Endothelial cell (in vitro differentiated cells): ENCODE measurements around the gene GPI. TPM values are rescaled to one million over a fixed set of nuclear protein-coding genes. Genes with fewer than 3 reads are reported as not detected.

ENCODE experiments used
- DNase-seq: peaks from one replicate; pipeline ENCODE4 v3.0.0; 2021; ENCODE audit warnings: low spot score
- H3K27ac Mint-ChIP-seq: one replicate; pipeline ENCODE4 v1.8.0; 2021; ENCODE audit warnings: mixed read lengths, inconsistent platforms; ENCODE audit not compliant: unreplicated experiment
- H3K27me3 Mint-ChIP-seq: one replicate; pipeline ENCODE4 v1.8.0; 2021; ENCODE audit warnings: mild to moderate bottlenecking, moderate library complexity, mixed read lengths, inconsistent platforms; ENCODE audit not compliant: unreplicated experiment
- H3K36me3 Mint-ChIP-seq: one replicate; pipeline ENCODE4 v1.8.0; 2021; ENCODE audit warnings: mild to moderate bottlenecking, low read depth, mixed read lengths, inconsistent platforms; ENCODE audit not compliant: unreplicated experiment
- H3K4me1 Mint-ChIP-seq: one replicate; pipeline ENCODE4 v1.8.0; 2021; ENCODE audit warnings: mild to moderate bottlenecking, mixed read lengths, inconsistent platforms; ENCODE audit not compliant: unreplicated experiment
- H3K4me3 Mint-ChIP-seq: one replicate; pipeline ENCODE4 v1.8.0; 2021; ENCODE audit warnings: mild to moderate bottlenecking, mixed read lengths, inconsistent platforms; ENCODE audit not compliant: unreplicated experiment
- H3K9me3 Mint-ChIP-seq: one replicate; pipeline ENCODE4 v1.8.0; 2021; ENCODE audit warnings: mixed read lengths, inconsistent platforms; ENCODE audit not compliant: unreplicated experiment
- total RNA-seq: library from RNA; stranded (reverse); fragmentation: NEBNext Ultra II Directional; extraction: Animal tissue kit (Norgen Biotek cat#: 25700); gene quantifications from one replicate; pipeline ENCODE4 v1.2.1, GENCODE V29; 2021; ENCODE audit not compliant: unreplicated experiment
- TF ChIP-seq, protein P1 (sequence below): fragments of 200-600 bp; sonication (generic); IDR thresholded peaks from one replicate; pipeline ENCODE4 v1.5.0; 2021; ENCODE audit warnings: antibody characterized with exemption; ENCODE audit not compliant: unreplicated experiment

Gene GPI
- total RNA-seq, 1 donor from 2014 or later = 133 TPM

DNA sequence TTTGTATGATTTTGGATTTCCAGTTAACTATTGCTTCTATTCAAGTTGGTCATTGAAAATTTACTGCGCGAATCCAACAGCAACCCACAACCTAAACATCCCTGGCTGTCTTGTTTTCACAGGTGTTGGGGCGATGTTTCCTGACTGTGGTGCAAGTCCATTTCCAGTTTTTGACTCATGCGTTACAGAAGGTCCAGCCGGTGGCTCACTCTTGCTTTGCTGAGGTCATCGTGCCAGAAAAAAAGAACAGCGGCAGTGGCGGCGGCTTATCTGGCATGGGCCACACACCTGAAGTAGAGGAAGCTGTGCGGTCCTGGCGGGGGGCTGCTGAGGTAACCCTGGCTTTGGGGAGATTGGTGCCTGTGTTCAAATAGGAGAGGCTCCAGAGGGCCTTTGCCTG is 45.2 kb upstream of the GPI start:
- H3K36me3 Mint-ChIP-seq = peaks cover 27% of the 10 kb centered on the region
- no peak overlapping the region for H3K4me3 Mint-ChIP-seq
- no peaks in the 10 kb centered on the region for H3K9me3 Mint-ChIP-seq
- TF ChIP-seq, protein P1, sequence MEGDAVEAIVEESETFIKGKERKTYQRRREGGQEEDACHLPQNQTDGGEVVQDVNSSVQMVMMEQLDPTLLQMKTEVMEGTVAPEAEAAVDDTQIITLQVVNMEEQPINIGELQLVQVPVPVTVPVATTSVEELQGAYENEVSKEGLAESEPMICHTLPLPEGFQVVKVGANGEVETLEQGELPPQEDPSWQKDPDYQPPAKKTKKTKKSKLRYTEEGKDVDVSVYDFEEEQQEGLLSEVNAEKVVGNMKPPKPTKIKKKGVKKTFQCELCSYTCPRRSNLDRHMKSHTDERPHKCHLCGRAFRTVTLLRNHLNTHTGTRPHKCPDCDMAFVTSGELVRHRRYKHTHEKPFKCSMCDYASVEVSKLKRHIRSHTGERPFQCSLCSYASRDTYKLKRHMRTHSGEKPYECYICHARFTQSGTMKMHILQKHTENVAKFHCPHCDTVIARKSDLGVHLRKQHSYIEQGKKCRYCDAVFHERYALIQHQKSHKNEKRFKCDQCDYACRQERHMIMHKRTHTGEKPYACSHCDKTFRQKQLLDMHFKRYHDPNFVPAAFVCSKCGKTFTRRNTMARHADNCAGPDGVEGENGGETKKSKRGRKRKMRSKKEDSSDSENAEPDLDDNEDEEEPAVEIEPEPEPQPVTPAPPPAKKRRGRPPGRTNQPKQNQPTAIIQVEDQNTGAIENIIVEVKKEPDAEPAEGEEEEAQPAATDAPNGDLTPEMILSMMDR = no peak
- H3K4me1 Mint-ChIP-seq = peaks cover 40% of the 10 kb centered on the region
- peak overlapping the region; percentile 95 for H3K27ac Mint-ChIP-seq
- peaks cover 3% of the 10 kb centered on the region for H3K27me3 Mint-ChIP-seq
- DNase-seq = no peak

DNA sequence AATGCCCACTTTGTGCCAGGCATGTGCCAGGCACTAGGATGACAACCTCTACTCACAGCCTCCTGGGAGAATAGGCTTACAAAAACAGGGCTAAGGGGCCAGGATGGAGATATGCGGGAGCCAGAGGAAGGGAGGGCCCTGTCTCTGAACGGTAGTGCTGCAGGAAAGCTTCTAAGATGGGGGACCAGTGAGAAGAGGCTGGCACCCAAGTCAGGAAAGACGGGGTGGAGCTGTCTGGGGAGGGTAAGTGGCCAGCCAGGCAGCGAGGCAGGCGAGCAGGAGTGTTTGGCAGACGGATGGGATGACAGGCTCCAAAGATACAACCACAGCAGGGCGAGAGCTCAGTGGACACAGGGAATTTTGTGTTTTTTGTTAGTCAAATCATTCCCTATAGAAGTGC is 44.7 kb upstream of the GPI start:
- no peak overlapping the region for H3K4me3 Mint-ChIP-seq
- peaks cover 40% of the 10 kb centered on the region for H3K4me1 Mint-ChIP-seq
- no peaks in the 10 kb centered on the region for H3K9me3 Mint-ChIP-seq
- peaks cover 3% of the 10 kb centered on the region for H3K27me3 Mint-ChIP-seq
- TF ChIP-seq, protein P1 = no peak
- peak overlapping the region; percentile 95 for H3K27ac Mint-ChIP-seq
- H3K36me3 Mint-ChIP-seq = peaks cover 32% of the 10 kb centered on the region
- no peak for DNase-seq

DNA sequence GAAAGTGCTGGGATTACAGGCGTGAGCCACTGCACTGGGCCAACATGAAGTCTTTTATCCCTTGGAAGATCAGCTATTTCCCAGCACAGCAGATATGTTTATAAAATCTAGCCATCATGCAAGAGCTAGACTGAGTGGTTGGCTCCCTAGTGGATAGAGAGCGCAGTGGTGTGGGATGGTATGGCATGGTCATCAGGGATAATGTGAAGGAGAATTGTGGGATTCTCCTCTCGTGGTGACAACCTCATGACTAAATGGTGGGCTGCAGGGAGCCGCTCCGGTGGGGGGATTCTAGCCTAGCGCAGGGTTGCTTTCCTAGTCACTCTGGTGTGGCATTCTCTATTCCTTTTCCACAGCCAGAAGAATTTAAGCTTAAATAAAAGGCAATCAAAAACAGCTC is 43.3 kb upstream of the GPI start:
- DNase-seq = no peak
- H3K27ac Mint-ChIP-seq = no peak overlapping the region
- no peaks in the 10 kb centered on the region for H3K27me3 Mint-ChIP-seq
- H3K4me1 Mint-ChIP-seq = peaks cover 34% of the 10 kb centered on the region
- no peaks in the 10 kb centered on the region for H3K9me3 Mint-ChIP-seq
- TF ChIP-seq, protein P1 = no peak
- no peak overlapping the region for H3K4me3 Mint-ChIP-seq
- H3K36me3 Mint-ChIP-seq = peaks cover 45% of the 10 kb centered on the region

DNA sequence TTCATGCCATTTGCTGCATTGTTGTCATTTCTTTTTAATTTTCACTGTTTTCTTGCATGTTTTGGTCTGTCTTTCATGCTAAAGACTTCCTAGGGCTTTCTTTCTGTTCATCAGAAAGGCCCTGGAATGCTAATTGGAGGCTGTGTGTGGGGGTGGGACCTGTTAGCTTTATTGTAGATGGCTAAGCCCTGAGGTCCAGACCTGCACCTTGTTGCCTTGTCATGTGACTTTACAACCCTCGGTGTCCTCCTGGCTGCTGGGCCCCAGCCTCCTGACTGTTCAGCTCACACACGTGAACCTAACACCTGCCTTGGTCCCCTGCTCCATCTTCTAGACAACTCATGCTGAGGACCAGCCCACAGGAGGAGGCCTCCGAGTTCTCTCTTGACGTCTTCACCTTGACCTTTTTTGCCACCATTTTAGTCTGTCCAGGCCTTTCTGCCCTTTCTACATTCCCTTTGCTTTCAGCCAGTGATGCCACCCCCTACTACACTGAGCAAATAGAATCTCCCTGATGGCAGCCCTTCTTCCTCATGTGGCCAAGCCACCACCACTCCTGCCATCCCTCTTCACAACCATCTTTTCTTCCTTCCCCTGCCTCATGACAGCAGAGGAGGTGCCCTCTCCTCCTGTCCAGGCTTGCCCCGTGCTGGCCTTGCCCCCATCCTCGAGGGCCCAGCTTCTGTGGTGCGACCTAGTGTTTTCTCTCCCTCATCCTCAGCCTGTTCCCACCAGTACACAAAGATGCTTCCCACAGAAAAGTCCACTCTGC is 41.4 kb upstream of the GPI start:
- Mint-ChIP-seq H3K36me3 (peaks cover 52% of the 10 kb centered on the region), H3K4me3 (peak overlapping the region; percentile 16), H3K27me3 (no peaks in the 10 kb centered on the region), H3K4me1 (peaks cover 19% of the 10 kb centered on the region), H3K9me3 (no peaks in the 10 kb centered on the region), H3K27ac (no peak overlapping the region)
- TF ChIP-seq, protein P1 = no peak
- no peak for DNase-seq

DNA sequence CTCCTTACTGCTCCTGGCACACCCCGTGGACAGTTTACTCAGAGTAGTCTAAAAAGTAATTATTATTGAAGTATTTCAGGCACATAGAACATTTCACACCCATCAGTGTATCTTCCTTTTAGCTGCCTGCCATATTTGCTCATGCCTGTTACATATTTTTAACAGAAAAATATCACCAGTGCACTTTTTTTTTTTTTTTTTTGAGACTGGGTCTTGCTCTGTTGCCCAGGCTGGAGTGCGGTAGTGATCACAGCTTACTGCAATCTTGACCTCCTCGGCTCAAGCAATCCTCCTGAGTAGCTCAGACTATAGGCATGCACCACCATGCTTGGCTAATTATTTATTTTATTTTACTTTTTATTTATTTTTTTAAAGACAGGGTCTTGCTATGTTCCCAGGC is 40.7 kb upstream of the GPI start:
- H3K27me3 Mint-ChIP-seq = no peaks in the 10 kb centered on the region
- H3K4me3 Mint-ChIP-seq = no peak overlapping the region
- no peaks in the 10 kb centered on the region for H3K9me3 Mint-ChIP-seq
- H3K36me3 Mint-ChIP-seq = peaks cover 56% of the 10 kb centered on the region
- TF ChIP-seq, protein P1 = no peak
- peaks cover 14% of the 10 kb centered on the region for H3K4me1 Mint-ChIP-seq
- no peak overlapping the region for H3K27ac Mint-ChIP-seq
- DNase-seq = no peak
